Measurements from ENCODE around the gene LSMEM2.

LSMEM2 gene

GRCh38 chr3:50256978-50257890, 21.7 kb upstream of the LSMEM2 start:
- no peak overlapping the region for H2BK5ac ChIP-seq (ENCODE audit: low read depth, low read length, poor library complexity)
- peaks cover 54 to 61% of the 10 kb centered on the region in 2 experiments for H3K36me3 ChIP-seq (ENCODE audit: control insufficient read depth in 1 of 2, insufficient read depth in 2 of 2, low read length in 2 of 2)
- no peaks in the 10 kb centered on the region for H3K9me3 ChIP-seq (ENCODE audit: insufficient read depth, low read depth, low read length)
- peaks cover 15% of the 10 kb centered on the region for H3K79me1 ChIP-seq (ENCODE audit: low read length)
- H3K14ac ChIP-seq (ENCODE audit: low read length), result no peak overlapping the region
- no CpG with 5 or more reads among the region's 20 CpGs for WGBS (ENCODE audit: extremely low coverage, insufficient coverage, insufficient read length)
- H3K18ac ChIP-seq (ENCODE audit: low read length), result no peak overlapping the region
- H4K12ac ChIP-seq (ENCODE audit: low read depth, low read length), result no peak overlapping the region
- peaks cover 7% of the 10 kb centered on the region for H3K79me2 ChIP-seq (ENCODE audit: control insufficient read depth, insufficient read depth, low read length, poor library complexity)
- no peak overlapping the region for H4K91ac ChIP-seq (ENCODE audit: low read depth, low read length)
- DNase-seq, result peak; percentile 40 to 60
- no peak overlapping the region for H2AFZ ChIP-seq (ENCODE audit: insufficient read depth, low read length, poor library complexity)
- no peak overlapping the region for H3K4ac ChIP-seq (ENCODE audit: low read depth, low read length)
- H2BK12ac ChIP-seq (ENCODE audit: low read length), result no peak overlapping the region
- no peaks in the 10 kb centered on the region for H3K27me3 ChIP-seq (ENCODE audit: insufficient read depth, low read length)
- H3K4me2 ChIP-seq (ENCODE audit: low read length), result no peak overlapping the region
- no peak overlapping the region for H3K9ac ChIP-seq (ENCODE audit: low read length)
- H3K27ac ChIP-seq (ENCODE audit: low read depth, low read length), result no peak overlapping the region
- H3K4me3 ChIP-seq (ENCODE audit: low read depth, low read length), result no peak overlapping the region
- no peak overlapping the region for H2AK5ac ChIP-seq (ENCODE audit: low read length)
- H4K8ac ChIP-seq (ENCODE audit: low read depth, low read length), result no peak overlapping the region
- H3K23ac ChIP-seq (ENCODE audit: low read length), result no peak overlapping the region
- H2BK120ac ChIP-seq (ENCODE audit: insufficient read depth, low read length, poor library complexity), result no peak overlapping the region
- H3K4me1 ChIP-seq (ENCODE audit: control insufficient read depth in 1 of 2, insufficient read depth in 2 of 2, low read length in 2 of 2), result peaks cover 13 to 21% of the 10 kb centered on the region in 2 experiments

- no peak overlapping the region for H4K8ac ChIP-seq (ENCODE audit: low read depth, low read length)
Measured at GRCh38 chr3:50258029-50258680, 20.7 kb upstream of the LSMEM2 start.

GRCh38 chr3:50258979-50259378, 19.9 kb upstream of the LSMEM2 start:
- H3K18ac ChIP-seq (ENCODE audit: low read length), result no peak overlapping the region
- H2AFZ ChIP-seq (ENCODE audit: insufficient read depth, low read length, poor library complexity), result no peak overlapping the region
- no peak overlapping the region for H2BK120ac ChIP-seq (ENCODE audit: insufficient read depth, low read length, poor library complexity)
- H3K4me3 ChIP-seq (ENCODE audit: low read depth, low read length), result no peak overlapping the region
- no peaks in the 10 kb centered on the region for H3K27me3 ChIP-seq (ENCODE audit: insufficient read depth, low read length)
- DNase-seq, result no peak
- H2BK5ac ChIP-seq (ENCODE audit: low read depth, low read length, poor library complexity), result no peak overlapping the region
- no peak overlapping the region for H2AK5ac ChIP-seq (ENCODE audit: low read length)
- H3K4me1 ChIP-seq (ENCODE audit: control insufficient read depth in 1 of 2, insufficient read depth in 2 of 2, low read length in 2 of 2), result peaks cover 19 to 21% of the 10 kb centered on the region in 2 experiments
- no peak overlapping the region for H4K12ac ChIP-seq (ENCODE audit: low read depth, low read length)
- H3K4me2 ChIP-seq (ENCODE audit: low read length), result no peak overlapping the region
- H3K4ac ChIP-seq (ENCODE audit: low read depth, low read length), result no peak overlapping the region
- no peak overlapping the region for H4K91ac ChIP-seq (ENCODE audit: low read depth, low read length)
- WGBS (ENCODE audit: extremely low coverage, insufficient coverage, insufficient read length), result no CpG with 5 or more reads among the region's 16 CpGs
- H2BK12ac ChIP-seq (ENCODE audit: low read length), result no peak overlapping the region
- H4K8ac ChIP-seq (ENCODE audit: low read depth, low read length), result no peak overlapping the region
- peak overlapping the region; percentile 22 for H3K27ac ChIP-seq (ENCODE audit: low read depth, low read length)
- H3K79me1 ChIP-seq (ENCODE audit: low read length), result peaks cover 21% of the 10 kb centered on the region
- peaks cover 46% of the 10 kb centered on the region in 2 experiments for H3K36me3 ChIP-seq (ENCODE audit: control insufficient read depth in 1 of 2, insufficient read depth in 2 of 2, low read length in 2 of 2)
- no peaks in the 10 kb centered on the region for H3K9me3 ChIP-seq (ENCODE audit: insufficient read depth, low read depth, low read length)
- no peak overlapping the region for H3K23ac ChIP-seq (ENCODE audit: low read length)
- no peak overlapping the region for H3K9ac ChIP-seq (ENCODE audit: low read length)
- peaks cover 7% of the 10 kb centered on the region for H3K79me2 ChIP-seq (ENCODE audit: control insufficient read depth, insufficient read depth, low read length, poor library complexity)
- no peak overlapping the region for H3K14ac ChIP-seq (ENCODE audit: low read length)

More at GRCh38 chr3:50258029-50258680, 20.7 kb upstream of the LSMEM2 start:
- DNase-seq, result no peak
- Histone ChIP-seq H3K4me2 (ENCODE audit: low read length) (no peak overlapping the region), H4K91ac (ENCODE audit: low read depth, low read length) (no peak overlapping the region), H3K18ac (ENCODE audit: low read length) (no peak overlapping the region), H2AK5ac (ENCODE audit: low read length) (no peak overlapping the region), H2BK12ac (ENCODE audit: low read length) (no peak overlapping the region), H2AFZ (ENCODE audit: insufficient read depth, low read length, poor library complexity) (no peak overlapping the region), H3K4ac (ENCODE audit: low read depth, low read length) (no peak overlapping the region), H2BK5ac (ENCODE audit: low read depth, low read length, poor library complexity) (no peak overlapping the region), H3K36me3 (ENCODE audit: control insufficient read depth in 1 of 2, insufficient read depth in 2 of 2, low read length in 2 of 2) (peaks cover 48 to 52% of the 10 kb centered on the region in 2 experiments), H2BK120ac (ENCODE audit: insufficient read depth, low read length, poor library complexity) (no peak overlapping the region), H3K79me1 (ENCODE audit: low read length) (peaks cover 17% of the 10 kb centered on the region), H4K12ac (ENCODE audit: low read depth, low read length) (no peak overlapping the region), H3K9me3 (ENCODE audit: insufficient read depth, low read depth, low read length) (no peaks in the 10 kb centered on the region), H3K23ac (ENCODE audit: low read length) (no peak overlapping the region), H3K4me1 (ENCODE audit: control insufficient read depth in 1 of 2, insufficient read depth in 2 of 2, low read length in 2 of 2) (peaks cover 13 to 15% of the 10 kb centered on the region in 2 experiments), H3K4me3 (ENCODE audit: low read depth, low read length) (peak overlapping the region; percentile 7), H3K27ac (ENCODE audit: low read depth, low read length) (no peak overlapping the region), H3K79me2 (ENCODE audit: control insufficient read depth, insufficient read depth, low read length, poor library complexity) (peaks cover 7% of the 10 kb centered on the region), H3K27me3 (ENCODE audit: insufficient read depth, low read length) (no peaks in the 10 kb centered on the region), H3K9ac (ENCODE audit: low read length) (no peak overlapping the region), H3K14ac (ENCODE audit: low read length) (no peak overlapping the region)
- no CpG with 5 or more reads among the region's 17 CpGs for WGBS (ENCODE audit: extremely low coverage, insufficient coverage, insufficient read length)

GRCh38 chr3:50259432-50260026, 19.4 kb upstream of the LSMEM2 start:
- H3K27ac ChIP-seq (ENCODE audit: low read depth, low read length), result peak overlapping the region; percentile 22

More at GRCh38 chr3:50259432-50260026, 19.4 kb upstream of the LSMEM2 start:
- Histone ChIP-seq H3K4ac (ENCODE audit: low read depth, low read length) (peak overlapping the region; percentile 14), H3K23ac (ENCODE audit: low read length) (no peak overlapping the region), H2AK5ac (ENCODE audit: low read length) (peak overlapping the region; percentile 34), H3K79me2 (ENCODE audit: control insufficient read depth, insufficient read depth, low read length, poor library complexity) (peaks cover 9% of the 10 kb centered on the region), H2AFZ (ENCODE audit: insufficient read depth, low read length, poor library complexity) (no peak overlapping the region), H2BK120ac (ENCODE audit: insufficient read depth, low read length, poor library complexity) (no peak overlapping the region), H3K4me3 (ENCODE audit: low read depth, low read length) (no peak overlapping the region), H3K79me1 (ENCODE audit: low read length) (peaks cover 26% of the 10 kb centered on the region), H3K9ac (ENCODE audit: low read length) (no peak overlapping the region), H4K8ac (ENCODE audit: low read depth, low read length) (no peak overlapping the region), H3K27me3 (ENCODE audit: insufficient read depth, low read length) (no peaks in the 10 kb centered on the region), H3K18ac (ENCODE audit: low read length) (no peak overlapping the region), H4K91ac (ENCODE audit: low read depth, low read length) (peak overlapping the region; percentile 31), H3K4me2 (ENCODE audit: low read length) (peak overlapping the region; percentile 21), H3K4me1 (ENCODE audit: control insufficient read depth in 1 of 2, insufficient read depth in 2 of 2, low read length in 2 of 2) (peaks cover 24 to 26% of the 10 kb centered on the region in 2 experiments), H3K36me3 (ENCODE audit: control insufficient read depth in 1 of 2, insufficient read depth in 2 of 2, low read length in 2 of 2) (peaks cover 41% of the 10 kb centered on the region in 2 experiments), H4K12ac (ENCODE audit: low read depth, low read length) (peak overlapping the region; percentile 3), H3K14ac (ENCODE audit: low read length) (no peak overlapping the region), H2BK12ac (ENCODE audit: low read length) (no peak overlapping the region), H2BK5ac (ENCODE audit: low read depth, low read length, poor library complexity) (no peak overlapping the region), H3K9me3 (ENCODE audit: insufficient read depth, low read depth, low read length) (no peaks in the 10 kb centered on the region)
- DNase-seq, result no peak
- no CpG with 5 or more reads among the region's 18 CpGs for WGBS (ENCODE audit: extremely low coverage, insufficient coverage, insufficient read length)

Measured in trophoblast cell (in vitro differentiated cells and primary cell).